ENCODE measurements around the gene MAOA. TPM values are rescaled to one million over a fixed set of nuclear protein-coding genes. Genes with fewer than 3 reads are reported as not detected.

MAOA gene
- total RNA-seq, 8 experiments from 2014 or later: 0.10 to 12.9 (median 2.1) TPM; not detected in 1

DNA sequence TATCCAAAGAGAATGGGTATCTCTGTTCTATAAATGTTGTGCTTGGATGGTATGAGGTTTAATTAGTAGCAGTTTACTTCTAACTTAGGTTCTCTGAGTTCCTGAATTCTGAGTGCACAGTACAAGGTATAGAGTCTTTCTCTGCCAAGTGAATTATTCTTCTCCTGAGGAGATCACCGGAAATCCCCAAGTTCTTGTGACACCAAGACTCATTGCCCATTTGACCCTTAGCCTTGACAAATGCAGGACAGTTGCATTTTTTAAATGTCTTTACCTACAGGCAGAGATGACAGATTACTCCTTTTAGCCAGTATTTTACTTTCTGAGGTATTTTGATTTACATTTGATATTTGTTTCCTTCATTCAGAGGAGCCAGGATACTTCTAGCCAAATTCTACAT lies 72.9 kb downstream of the MAOA start:
- Histone ChIP-seq H3K4me3 (no peak overlapping the region), H3K27ac (no peak overlapping the region), H3K4me1 (replicated peaks in 1 of 2) (no peaks in the 10 kb centered on the region)
- in situ Hi-C loops (cut with MboI; ENCODE audit: low pct_unique_long_range_greater_than_20kb in 2 of 9, low sequenced_read_pairs in 9 of 9, unreplicated experiment in 9 of 9): loop anchor here in 2 of 9 experiments (25.0 kb wide), 3 partner anchors 142 to 392 kb away; no protein-coding TSS in a partner anchor
- no peak for ATAC-seq (replicated peaks in 6 of 8)
- 75% methylated on average over 1 of the region's 1 CpG; no CpG with 5 or more reads in 9 of the 10 experiments for WGBS, 10 experiments

- 44 to 100% (median 92%) methylated on average over 1 to 2 of the region's 7 CpGs; no CpG with 5 or more reads in 7 of the 10 experiments for WGBS, 10 experiments
- Histone ChIP-seq H3K27ac (no peak overlapping the region), H3K4me3 (no peak overlapping the region), H3K4me1 (replicated peaks in 1 of 2) (no peaks in the 10 kb centered on the region)
- no peak for ATAC-seq (replicated peaks in 6 of 8)
- in situ Hi-C loops (cut with MboI; ENCODE audit: low pct_unique_long_range_greater_than_20kb in 2 of 9, low sequenced_read_pairs in 9 of 9, unreplicated experiment in 9 of 9): loop anchor here in 2 of 9 experiments (25.0 kb wide), 3 partner anchors 144 to 394 kb away; no protein-coding TSS in a partner anchor
These were observed 75.0 kb downstream of the MAOA start for GRCh38 chrX:43731086-43731485.

DNA sequence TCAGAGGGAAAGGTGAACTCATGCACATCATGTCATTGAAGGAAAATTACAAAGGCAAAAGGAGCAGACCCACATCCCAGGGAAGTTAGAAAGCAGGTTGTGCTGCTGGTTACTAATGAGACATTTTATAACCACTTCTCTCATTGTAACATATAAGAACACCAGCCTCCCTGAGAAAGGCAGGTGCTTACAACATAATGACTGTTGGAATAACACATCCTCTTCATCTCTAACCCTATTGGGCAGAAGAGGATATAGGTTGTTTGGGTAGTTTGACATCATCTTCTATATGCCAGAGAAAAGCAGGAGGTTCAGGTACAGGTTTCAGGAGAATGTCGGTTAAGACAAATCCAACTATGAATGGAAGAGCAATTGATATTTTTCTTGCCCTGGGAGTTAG lies 77.6 kb downstream of the MAOA start:
- in situ Hi-C loops (cut with MboI; ENCODE audit: low pct_unique_long_range_greater_than_20kb in 2 of 9, low sequenced_read_pairs in 9 of 9, unreplicated experiment in 9 of 9): loop anchor here in 2 of 9 experiments (25.0 kb wide), 3 partner anchors 146 to 396 kb away; no protein-coding TSS in a partner anchor
- no peak for ATAC-seq (replicated peaks in 6 of 8)

GRCh38 chrX:43734444-43734843 lies 78.3 kb downstream of the MAOA start:
- 89% methylated on average over 1 of the region's 1 CpG; no CpG with 5 or more reads in 9 of the 10 experiments for WGBS, 10 experiments
- in situ Hi-C loops (cut with MboI; ENCODE audit: low pct_unique_long_range_greater_than_20kb in 2 of 9, low sequenced_read_pairs in 9 of 9, unreplicated experiment in 9 of 9): loop anchor here in 2 of 9 experiments (25.0 kb wide), 3 partner anchors 147 to 397 kb away; no protein-coding TSS in a partner anchor

More for the DNA sequence above, 77.6 kb downstream of the MAOA start:
- Histone ChIP-seq H3K4me3 (no peak overlapping the region), H3K27ac (no peak overlapping the region), H3K4me1 (replicated peaks in 1 of 2) (no peaks in the 10 kb centered on the region)
- WGBS, 10 experiments: 91 to 100% (median 100%) methylated on average over 1 of the region's 1 CpG; no CpG with 5 or more reads in 7 of the 10 experiments

DNA sequence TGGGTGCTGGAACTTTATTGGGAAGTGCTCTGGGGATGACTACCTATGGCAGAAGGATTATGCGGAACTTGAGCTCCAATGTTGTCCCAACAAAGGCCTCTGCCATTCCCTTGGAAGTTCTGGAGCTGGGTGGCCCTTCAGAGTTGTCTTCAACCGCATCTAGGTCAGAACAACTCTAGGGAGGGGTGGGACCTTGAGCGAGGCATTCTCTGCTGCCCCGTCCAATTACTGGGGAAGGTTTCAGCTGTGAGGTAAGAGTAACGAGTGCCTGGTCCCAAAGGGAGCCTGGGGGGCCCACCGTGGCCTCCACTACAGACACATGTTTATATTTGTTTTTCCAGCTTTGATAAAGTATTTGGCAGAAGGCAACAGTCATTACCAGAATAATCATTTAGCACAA lies 79.4 kb downstream of the MAOA start:
- 69 to 100% (median 80%) methylated on average over 1 to 3 of the region's 6 CpGs; no CpG with 5 or more reads in 7 of the 10 experiments for WGBS, 10 experiments
- Histone ChIP-seq H3K27ac (no peak overlapping the region), H3K4me1 (replicated peaks in 1 of 2) (no peaks in the 10 kb centered on the region), H3K4me3 (no peak overlapping the region)
- no peak for ATAC-seq (replicated peaks in 6 of 8)
- in situ Hi-C loops (cut with MboI; ENCODE audit: low pct_unique_long_range_greater_than_20kb in 2 of 9, low sequenced_read_pairs in 9 of 9, unreplicated experiment in 9 of 9): loop anchor here in 2 of 9 experiments (25.0 kb wide), 3 partner anchors 148 to 398 kb away; no protein-coding TSS in a partner anchor

More at GRCh38 chrX:43734444-43734843, 78.3 kb downstream of the MAOA start:
- no peak overlapping the region for H3K4me3 ChIP-seq
- ATAC-seq (replicated peaks in 6 of 8): no peak
- no peaks in the 10 kb centered on the region for H3K4me1 ChIP-seq (replicated peaks in 1 of 2)
- H3K27ac ChIP-seq: no peak overlapping the region

DNA sequence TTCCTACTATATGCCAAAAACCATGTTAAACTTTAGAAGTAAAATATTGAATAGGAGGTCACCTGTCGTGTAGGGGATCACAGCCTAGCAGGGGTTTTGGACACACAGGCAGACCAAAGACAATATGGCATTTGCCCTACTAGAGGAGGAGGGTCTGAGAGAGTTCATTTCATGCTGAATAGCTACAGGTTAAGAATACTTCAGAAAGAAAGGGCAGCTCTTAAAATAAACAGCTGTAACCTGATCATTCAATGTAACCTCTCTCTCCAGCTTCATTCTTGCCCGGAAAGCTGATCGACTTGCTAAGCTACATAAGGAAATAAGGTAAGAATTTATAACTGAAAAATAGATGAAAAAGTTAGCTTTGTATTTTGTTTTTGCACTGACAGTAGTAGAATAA lies 79.9 kb downstream of the MAOA start:
- in situ Hi-C loops (cut with MboI; ENCODE audit: low pct_unique_long_range_greater_than_20kb in 2 of 9, low sequenced_read_pairs in 9 of 9, unreplicated experiment in 9 of 9): loop anchor here in 2 of 9 experiments (25.0 kb wide), 3 partner anchors 149 to 399 kb away; no protein-coding TSS in a partner anchor
- Histone ChIP-seq H3K27ac (no peak overlapping the region), H3K4me3 (no peak overlapping the region), H3K4me1 (replicated peaks in 1 of 2) (no peaks in the 10 kb centered on the region)
- no peak for ATAC-seq (replicated peaks in 6 of 8)
- WGBS, 10 experiments: 0 to 72% (median 60%) methylated on average over 1 to 3 of the region's 3 CpGs; no CpG with 5 or more reads in 5 of the 10 experiments

- 0 to 80% (median 30%) methylated on average over 2 to 6 of the region's 7 CpGs; no CpG with 5 or more reads in 3 of the 10 experiments for WGBS, 10 experiments
These were observed 85.9 kb downstream of the MAOA start for GRCh38 chrX:43741843-43742573.

GRCh38 chrX:43743100-43743822 lies 87.2 kb downstream of the MAOA start:
- WGBS, 10 experiments: 52 to 100% (median 61%) methylated on average over 1 to 4 of the region's 5 CpGs; no CpG with 5 or more reads in 6 of the 10 experiments
- no peak overlapping the region for H3K4me3 ChIP-seq
- H3K27ac ChIP-seq: no peak overlapping the region
- no peaks in the 10 kb centered on the region for H3K4me1 ChIP-seq (replicated peaks in 1 of 2)
- no peak for ATAC-seq (replicated peaks in 6 of 8)
- in situ Hi-C loops (cut with MboI; ENCODE audit: low pct_unique_long_range_greater_than_20kb in 2 of 9, low sequenced_read_pairs in 9 of 9, unreplicated experiment in 9 of 9): loop anchor here in 2 of 9 experiments (25.0 kb wide), 3 partner anchors 156 to 406 kb away; no protein-coding TSS in a partner anchor

More at GRCh38 chrX:43741843-43742573, 85.9 kb downstream of the MAOA start:
- no peak for ATAC-seq (replicated peaks in 6 of 8)
- Histone ChIP-seq H3K4me3 (no peak overlapping the region), H3K27ac (no peak overlapping the region), H3K4me1 (replicated peaks in 1 of 2) (no peaks in the 10 kb centered on the region)
- in situ Hi-C loops (cut with MboI; ENCODE audit: low pct_unique_long_range_greater_than_20kb in 2 of 9, low sequenced_read_pairs in 9 of 9, unreplicated experiment in 9 of 9): loop anchor here in 2 of 9 experiments (25.0 kb wide), 3 partner anchors 155 to 405 kb away; no protein-coding TSS in a partner anchor

DNA sequence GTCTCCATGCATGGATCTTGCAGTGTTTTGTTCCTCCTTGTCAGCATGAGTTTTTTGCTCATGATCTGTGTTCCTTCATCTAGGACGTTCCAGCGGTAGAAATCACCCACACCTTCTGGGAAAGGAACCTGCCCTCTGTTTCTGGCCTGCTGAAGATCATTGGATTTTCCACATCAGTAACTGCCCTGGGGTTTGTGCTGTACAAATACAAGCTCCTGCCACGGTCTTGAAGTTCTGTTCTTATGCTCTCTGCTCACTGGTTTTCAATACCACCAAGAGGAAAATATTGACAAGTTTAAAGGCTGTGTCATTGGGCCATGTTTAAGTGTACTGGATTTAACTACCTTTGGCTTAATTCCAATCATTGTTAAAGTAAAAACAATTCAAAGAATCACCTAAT lies 88.2 kb downstream of the MAOA start:
- 40 to 100% (median 70%) methylated on average over 1 to 2 of the region's 3 CpGs; no CpG with 5 or more reads in 6 of the 10 experiments for WGBS, 10 experiments
- in situ Hi-C loops (cut with MboI; ENCODE audit: low pct_unique_long_range_greater_than_20kb in 2 of 9, low sequenced_read_pairs in 9 of 9, unreplicated experiment in 9 of 9): loop anchor here in 2 of 9 experiments (25.0 kb wide), 3 partner anchors 157 to 407 kb away; no protein-coding TSS in a partner anchor
- no peak overlapping the region for H3K27ac ChIP-seq
- H3K4me3 ChIP-seq: no peak overlapping the region
- no peaks in the 10 kb centered on the region for H3K4me1 ChIP-seq (replicated peaks in 1 of 2)
- no peak for ATAC-seq (replicated peaks in 6 of 8)

DNA sequence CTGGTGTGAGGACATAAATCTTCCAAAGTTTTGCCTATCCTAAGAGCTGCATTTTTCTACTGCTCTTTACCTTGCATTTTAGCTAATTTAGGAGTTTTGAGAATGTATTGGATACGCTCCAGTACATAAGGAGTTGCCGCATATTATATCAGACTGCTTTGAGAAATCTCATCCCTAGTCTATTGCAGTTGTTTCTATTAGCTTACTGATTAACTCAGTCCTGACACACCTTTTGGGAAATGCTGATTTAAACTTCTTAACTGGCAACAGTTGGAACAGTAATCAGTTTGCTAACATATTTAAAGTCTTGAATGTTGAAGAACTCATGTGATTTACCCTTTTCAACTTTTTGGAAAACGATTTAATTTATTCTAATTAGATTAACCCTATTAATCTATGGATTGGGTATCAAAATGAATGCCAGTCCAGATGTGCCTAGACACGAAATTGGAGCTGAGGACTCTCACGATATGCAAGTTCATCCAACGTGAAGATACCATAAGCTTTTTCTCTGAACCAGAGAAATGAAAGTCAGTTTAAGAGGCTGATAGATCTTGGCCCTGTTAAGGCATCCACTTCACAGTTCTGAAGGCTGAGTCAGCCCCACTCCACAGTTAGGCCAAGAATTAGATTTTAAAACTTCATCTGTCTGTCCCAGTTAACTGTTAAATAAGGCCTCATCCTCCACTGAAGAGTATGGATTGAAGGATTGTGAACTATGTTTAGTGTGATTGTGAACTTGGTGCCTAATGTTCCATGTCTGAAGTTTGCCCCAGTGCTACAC lies 90.0 kb downstream of the MAOA start:
- Histone ChIP-seq H3K27ac (no peak overlapping the region), H3K4me3 (no peak overlapping the region), H3K4me1 (replicated peaks in 1 of 2) (no peaks in the 10 kb centered on the region)
- no peak for ATAC-seq (replicated peaks in 6 of 8)
- in situ Hi-C loops (cut with MboI; ENCODE audit: low pct_unique_long_range_greater_than_20kb in 2 of 9, low sequenced_read_pairs in 9 of 9, unreplicated experiment in 9 of 9): loop anchor here in 2 of 9 experiments (25.0 kb wide), 3 partner anchors 159 to 409 kb away; no protein-coding TSS in a partner anchor
- 11 to 100% (median 59%) methylated on average over 1 to 6 of the region's 6 CpGs; no CpG with 5 or more reads in 2 of the 10 experiments for WGBS, 10 experiments

- Histone ChIP-seq H3K4me3 (no peak overlapping the region), H3K27ac (no peak overlapping the region), H3K4me1 (replicated peaks in 1 of 2) (no peaks in the 10 kb centered on the region)
- 0 to 100% (median 80%) methylated on average over 1 to 2 of the region's 2 CpGs; no CpG with 5 or more reads in 3 of the 10 experiments for WGBS, 10 experiments
- no peak for ATAC-seq (replicated peaks in 6 of 8)
- in situ Hi-C loops (cut with MboI; ENCODE audit: low pct_unique_long_range_greater_than_20kb in 2 of 9, low sequenced_read_pairs in 9 of 9, unreplicated experiment in 9 of 9): loop anchor here in 2 of 9 experiments (25.0 kb wide), 3 partner anchors 160 to 410 kb away; no protein-coding TSS in a partner anchor
These were observed 91.4 kb downstream of the MAOA start for GRCh38 chrX:43747476-43747875.

GRCh38 chrX:43750248-43750676 lies 94.2 kb downstream of the MAOA start:
- 0 to 60% (median 20%) methylated on average over 1 to 4 of the region's 6 CpGs; no CpG with 5 or more reads in 3 of the 10 experiments for WGBS, 10 experiments
- H3K27ac ChIP-seq: no peak overlapping the region
- peak; percentile 57 to 74 (median 69) for ATAC-seq (replicated peaks in 6 of 8)
- in situ Hi-C loops (cut with MboI; ENCODE audit: low pct_unique_long_range_greater_than_20kb in 2 of 9, low sequenced_read_pairs in 9 of 9, unreplicated experiment in 9 of 9): loop anchor here in 3 of 9 experiments (25.0 kb wide), 1 partner anchor 188 kb away; no protein-coding TSS in a partner anchor
- no peak overlapping the region for H3K4me3 ChIP-seq
- H3K4me1 ChIP-seq (replicated peaks in 1 of 2): no peaks in the 10 kb centered on the region
